Neural cell (in vitro differentiated cells): ENCODE measurements around the gene TBRG1.
A peak's percentile ranks its signal among the peaks of the same experiment; 100 is the strongest.

Experiments
- EP300 ChIP-seq: fragments of 450-650 bp; conservative IDR thresholded peaks from 2 replicates; pipeline ENCODE4 v1.6.1; 2014; ENCODE audit warnings: antibody characterized with exemption, mild to moderate bottlenecking, moderate library complexity; ENCODE audit not compliant: poor library complexity, severe bottlenecking
- EZH2 ChIP-seq: fragments of 200-600, 300-800 bp; shearing (Covaris generic), sonication (generic); IDR thresholded peaks from 2 replicates; pipeline ENCODE4 v1.6.1; 2014; ENCODE audit warnings: antibody characterized with exemption, low read length, borderline replicate concordance, mild to moderate bottlenecking; ENCODE audit not compliant: insufficient read depth, poor library complexity, severe bottlenecking
- MXI1 ChIP-seq: fragments of 450-650 bp; conservative IDR thresholded peaks from 2 replicates; pipeline ENCODE4 v1.6.1; 2014; ENCODE audit warnings: antibody characterized with exemption, mild to moderate bottlenecking; ENCODE audit not compliant: poor library complexity, severe bottlenecking
- POLR2AphosphoS5 ChIP-seq: IDR thresholded peaks from 2 replicates; pipeline ENCODE4 v1.6.1; 2012
- TAF1 ChIP-seq: IDR thresholded peaks from 2 replicates; pipeline ENCODE4 v1.6.1; 2012; ENCODE audit warnings: low read depth
- TF ChIP-seq, protein P1 (sequence below): fragments of 450-650 bp; IDR thresholded peaks from 2 replicates; pipeline ENCODE4 v1.5.1; 2014; ENCODE audit warnings: antibody characterized with exemption, mild to moderate bottlenecking, moderate library complexity; ENCODE audit not compliant: poor library complexity, severe bottlenecking
- TF ChIP-seq, protein P2 (sequence below): IDR thresholded peaks from 2 replicates; pipeline ENCODE4 v1.6.1; 2012; ENCODE audit warnings: borderline replicate concordance

DNA sequence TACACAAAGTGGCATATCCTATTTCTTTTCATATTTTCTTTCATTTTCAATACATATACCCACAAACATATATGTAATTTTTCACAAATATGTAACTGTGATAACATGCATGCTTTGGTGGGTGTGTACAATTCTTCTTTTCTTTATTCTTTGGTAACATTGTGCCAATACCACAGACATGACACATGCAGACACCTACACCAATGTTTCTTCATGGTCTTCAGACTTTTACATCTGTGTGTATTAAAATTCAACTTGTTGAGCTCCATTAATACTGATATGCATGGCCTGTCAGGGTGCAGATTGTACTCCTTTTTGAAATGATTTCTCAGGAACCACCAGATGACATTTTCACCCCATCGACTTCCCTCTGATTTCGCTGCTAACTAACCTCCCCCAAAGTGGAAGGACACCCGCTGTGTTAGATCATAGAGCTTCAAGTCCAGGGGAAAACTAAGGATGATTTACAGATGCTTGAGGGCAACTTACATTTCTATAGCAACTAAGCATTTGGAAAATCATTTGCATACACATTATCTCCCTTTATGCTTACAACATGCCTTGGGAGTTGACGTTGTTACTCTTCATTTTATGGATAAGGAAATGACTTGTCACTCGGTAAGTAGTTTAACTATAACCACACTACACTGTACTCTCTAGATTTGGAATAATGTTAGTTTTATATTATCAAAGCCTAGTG lies 21.9 kb upstream of the TBRG1 start:
- TF ChIP-seq EP300 (peak; percentile 86), POLR2AphosphoS5 (peak; percentile 43), TAF1 (no peak), EZH2 (no peak), MXI1 (no peak)
- TF ChIP-seq, protein P1, sequence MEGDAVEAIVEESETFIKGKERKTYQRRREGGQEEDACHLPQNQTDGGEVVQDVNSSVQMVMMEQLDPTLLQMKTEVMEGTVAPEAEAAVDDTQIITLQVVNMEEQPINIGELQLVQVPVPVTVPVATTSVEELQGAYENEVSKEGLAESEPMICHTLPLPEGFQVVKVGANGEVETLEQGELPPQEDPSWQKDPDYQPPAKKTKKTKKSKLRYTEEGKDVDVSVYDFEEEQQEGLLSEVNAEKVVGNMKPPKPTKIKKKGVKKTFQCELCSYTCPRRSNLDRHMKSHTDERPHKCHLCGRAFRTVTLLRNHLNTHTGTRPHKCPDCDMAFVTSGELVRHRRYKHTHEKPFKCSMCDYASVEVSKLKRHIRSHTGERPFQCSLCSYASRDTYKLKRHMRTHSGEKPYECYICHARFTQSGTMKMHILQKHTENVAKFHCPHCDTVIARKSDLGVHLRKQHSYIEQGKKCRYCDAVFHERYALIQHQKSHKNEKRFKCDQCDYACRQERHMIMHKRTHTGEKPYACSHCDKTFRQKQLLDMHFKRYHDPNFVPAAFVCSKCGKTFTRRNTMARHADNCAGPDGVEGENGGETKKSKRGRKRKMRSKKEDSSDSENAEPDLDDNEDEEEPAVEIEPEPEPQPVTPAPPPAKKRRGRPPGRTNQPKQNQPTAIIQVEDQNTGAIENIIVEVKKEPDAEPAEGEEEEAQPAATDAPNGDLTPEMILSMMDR = no peak
- TF ChIP-seq, protein P2, sequence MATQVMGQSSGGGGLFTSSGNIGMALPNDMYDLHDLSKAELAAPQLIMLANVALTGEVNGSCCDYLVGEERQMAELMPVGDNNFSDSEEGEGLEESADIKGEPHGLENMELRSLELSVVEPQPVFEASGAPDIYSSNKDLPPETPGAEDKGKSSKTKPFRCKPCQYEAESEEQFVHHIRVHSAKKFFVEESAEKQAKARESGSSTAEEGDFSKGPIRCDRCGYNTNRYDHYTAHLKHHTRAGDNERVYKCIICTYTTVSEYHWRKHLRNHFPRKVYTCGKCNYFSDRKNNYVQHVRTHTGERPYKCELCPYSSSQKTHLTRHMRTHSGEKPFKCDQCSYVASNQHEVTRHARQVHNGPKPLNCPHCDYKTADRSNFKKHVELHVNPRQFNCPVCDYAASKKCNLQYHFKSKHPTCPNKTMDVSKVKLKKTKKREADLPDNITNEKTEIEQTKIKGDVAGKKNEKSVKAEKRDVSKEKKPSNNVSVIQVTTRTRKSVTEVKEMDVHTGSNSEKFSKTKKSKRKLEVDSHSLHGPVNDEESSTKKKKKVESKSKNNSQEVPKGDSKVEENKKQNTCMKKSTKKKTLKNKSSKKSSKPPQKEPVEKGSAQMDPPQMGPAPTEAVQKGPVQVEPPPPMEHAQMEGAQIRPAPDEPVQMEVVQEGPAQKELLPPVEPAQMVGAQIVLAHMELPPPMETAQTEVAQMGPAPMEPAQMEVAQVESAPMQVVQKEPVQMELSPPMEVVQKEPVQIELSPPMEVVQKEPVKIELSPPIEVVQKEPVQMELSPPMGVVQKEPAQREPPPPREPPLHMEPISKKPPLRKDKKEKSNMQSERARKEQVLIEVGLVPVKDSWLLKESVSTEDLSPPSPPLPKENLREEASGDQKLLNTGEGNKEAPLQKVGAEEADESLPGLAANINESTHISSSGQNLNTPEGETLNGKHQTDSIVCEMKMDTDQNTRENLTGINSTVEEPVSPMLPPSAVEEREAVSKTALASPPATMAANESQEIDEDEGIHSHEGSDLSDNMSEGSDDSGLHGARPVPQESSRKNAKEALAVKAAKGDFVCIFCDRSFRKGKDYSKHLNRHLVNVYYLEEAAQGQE = peak; percentile 68
